ENCODE measurements around the gene ZSCAN22. TPM values are rescaled to one million over a fixed set of nuclear protein-coding genes. Genes with fewer than 3 reads are reported as not detected.

Gene ZSCAN22
- total RNA-seq, 1 donor from 2014 or later = 1.5 TPM

GRCh38 chr19:58380662-58381459 is 54.1 kb downstream of the ZSCAN22 start, which contains the start of gene ZNF837:
TSS of gene ZNF837 (minus strand) at chr19:58381030. CDS start at chr19:58369332, 11,698 bp downstream.
- TF ChIP-seq, protein P1, sequence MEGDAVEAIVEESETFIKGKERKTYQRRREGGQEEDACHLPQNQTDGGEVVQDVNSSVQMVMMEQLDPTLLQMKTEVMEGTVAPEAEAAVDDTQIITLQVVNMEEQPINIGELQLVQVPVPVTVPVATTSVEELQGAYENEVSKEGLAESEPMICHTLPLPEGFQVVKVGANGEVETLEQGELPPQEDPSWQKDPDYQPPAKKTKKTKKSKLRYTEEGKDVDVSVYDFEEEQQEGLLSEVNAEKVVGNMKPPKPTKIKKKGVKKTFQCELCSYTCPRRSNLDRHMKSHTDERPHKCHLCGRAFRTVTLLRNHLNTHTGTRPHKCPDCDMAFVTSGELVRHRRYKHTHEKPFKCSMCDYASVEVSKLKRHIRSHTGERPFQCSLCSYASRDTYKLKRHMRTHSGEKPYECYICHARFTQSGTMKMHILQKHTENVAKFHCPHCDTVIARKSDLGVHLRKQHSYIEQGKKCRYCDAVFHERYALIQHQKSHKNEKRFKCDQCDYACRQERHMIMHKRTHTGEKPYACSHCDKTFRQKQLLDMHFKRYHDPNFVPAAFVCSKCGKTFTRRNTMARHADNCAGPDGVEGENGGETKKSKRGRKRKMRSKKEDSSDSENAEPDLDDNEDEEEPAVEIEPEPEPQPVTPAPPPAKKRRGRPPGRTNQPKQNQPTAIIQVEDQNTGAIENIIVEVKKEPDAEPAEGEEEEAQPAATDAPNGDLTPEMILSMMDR (IDR thresholded peaks at IDR 0.05) = no peak
- TF ChIP-seq EZH2 (IDR thresholded peaks at IDR 0.05) (no peak), EZH2phosphoT487 (IDR thresholded peaks at IDR 0.05) (no peak)
- peak; percentile 100 for DNase-seq (ENCODE audit: low spot score)
- Histone ChIP-seq H4K20me1 (ENCODE audit: low read depth) (no peaks in the 10 kb centered on the region), H2AFZ (replicated peaks) (peak within 1 kb of the TSS; percentile 75), H3K9me3 (ENCODE audit: low read depth) (no peaks in the 10 kb centered on the region), H3K4me1 (peaks cover 10% of the 10 kb centered on the region), H3K4me2 (peak within 1 kb of the TSS; percentile 94), H3K79me2 (ENCODE audit: low read depth) (peaks cover 14% of the 10 kb centered on the region), H3K27me3 (no peaks in the 10 kb centered on the region), H3K9ac (peak within 1 kb of the TSS; percentile 73), H3K4me3 (peak within 1 kb of the TSS; percentile 84), H3K27ac (no peak within 1 kb of the TSS), H3F3A (ENCODE audit: low read depth) (peaks cover 11% of the 10 kb centered on the region), H3K36me3 (no peaks in the 10 kb centered on the region)
- no peaks in the 10 kb centered on the region for H3K36me3 Mint-ChIP-seq
- H3K9me3 Mint-ChIP-seq = no peaks in the 10 kb centered on the region
- H3K4me1 Mint-ChIP-seq = peaks cover 26% of the 10 kb centered on the region
- peaks cover 11% of the 10 kb centered on the region for H3K27me3 Mint-ChIP-seq (ENCODE audit: insufficient read depth, low read depth)
- H3K27ac Mint-ChIP-seq = peak within 1 kb of the TSS; percentile 50
- peak within 1 kb of the TSS; percentile 90 for H3K4me3 Mint-ChIP-seq

DNA sequence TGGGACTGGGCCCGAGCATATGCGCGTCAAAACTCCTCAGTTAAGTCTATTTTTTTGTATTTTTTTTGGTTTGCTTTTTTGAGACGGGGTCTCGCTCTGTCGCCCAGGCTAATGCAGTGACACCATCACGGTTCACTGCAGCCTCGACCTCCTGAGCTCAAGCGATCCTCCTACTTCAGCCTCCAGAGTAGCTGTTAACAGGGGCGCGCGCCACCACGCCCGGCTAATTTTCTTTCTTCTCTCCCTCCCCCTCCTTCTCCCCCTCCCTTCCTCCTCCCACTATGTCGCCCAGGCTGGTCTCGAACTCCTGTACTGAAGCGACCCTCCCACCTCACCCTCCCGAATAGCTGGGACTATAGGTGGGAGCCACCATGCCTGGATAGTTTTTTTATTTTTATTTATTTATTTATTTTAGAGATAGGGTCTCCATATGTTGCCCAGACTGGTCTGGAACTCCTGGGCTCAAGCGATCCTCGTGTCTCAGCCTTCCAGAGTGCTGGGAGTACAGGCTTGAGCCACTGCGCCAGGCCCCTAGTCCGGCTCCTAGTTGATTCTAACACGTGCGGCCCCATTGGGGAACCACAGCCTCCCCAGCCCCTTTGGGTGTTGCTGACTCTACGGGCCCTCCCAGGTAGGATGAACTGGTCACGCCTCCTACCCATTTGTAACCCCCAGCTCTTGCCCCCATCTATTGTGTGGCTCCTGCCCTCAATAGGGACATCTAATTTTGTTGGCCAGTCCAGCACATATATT is 54.8 kb downstream of the ZSCAN22 start:
- Histone ChIP-seq H3K4me1 (peaks cover 13% of the 10 kb centered on the region), H2AFZ (replicated peaks) (no peak overlapping the region), H3F3A (ENCODE audit: low read depth) (peaks cover 17% of the 10 kb centered on the region), H4K20me1 (ENCODE audit: low read depth) (no peaks in the 10 kb centered on the region), H3K36me3 (no peaks in the 10 kb centered on the region), H3K4me3 (peak overlapping the region; percentile 84), H3K9ac (no peak overlapping the region), H3K79me2 (ENCODE audit: low read depth) (peaks cover 17% of the 10 kb centered on the region), H3K27me3 (no peaks in the 10 kb centered on the region), H3K4me2 (peak overlapping the region; percentile 94), H3K27ac (no peak overlapping the region), H3K9me3 (ENCODE audit: low read depth) (no peaks in the 10 kb centered on the region)
- peaks cover 26% of the 10 kb centered on the region for H3K4me1 Mint-ChIP-seq
- H3K4me3 Mint-ChIP-seq = peak overlapping the region; percentile 90
- H3K27ac Mint-ChIP-seq = no peak overlapping the region
- TF ChIP-seq EZH2phosphoT487 (IDR thresholded peaks at IDR 0.05) (no peak), EZH2 (IDR thresholded peaks at IDR 0.05) (no peak)
- TF ChIP-seq, protein P1 (IDR thresholded peaks at IDR 0.05) = no peak
- DNase-seq (ENCODE audit: low spot score) = no peak
- H3K36me3 Mint-ChIP-seq = no peaks in the 10 kb centered on the region
- H3K9me3 Mint-ChIP-seq = no peaks in the 10 kb centered on the region
- H3K27me3 Mint-ChIP-seq (ENCODE audit: insufficient read depth, low read depth) = peaks cover 11% of the 10 kb centered on the region

GRCh38 chr19:58382997-58383603 is 56.3 kb downstream of the ZSCAN22 start:
- peaks cover 32% of the 10 kb centered on the region for H3K4me1 Mint-ChIP-seq
- no peak overlapping the region for H3K4me3 ChIP-seq
- H3K9ac ChIP-seq = no peak overlapping the region
- no peak overlapping the region for H3K27ac ChIP-seq
- no peaks in the 10 kb centered on the region for H3K27me3 ChIP-seq
- peaks cover 16% of the 10 kb centered on the region for H3K4me1 ChIP-seq
- H3K36me3 Mint-ChIP-seq = no peaks in the 10 kb centered on the region
- DNase-seq (ENCODE audit: low spot score) = no peak
- peaks cover 11% of the 10 kb centered on the region for H3K27me3 Mint-ChIP-seq (ENCODE audit: insufficient read depth, low read depth)
- H4K20me1 ChIP-seq (ENCODE audit: low read depth) = peaks cover 8% of the 10 kb centered on the region
- peak overlapping the region; percentile 70 for H3K4me3 Mint-ChIP-seq
- H3F3A ChIP-seq (ENCODE audit: low read depth) = peaks cover 22% of the 10 kb centered on the region
- H3K9me3 ChIP-seq (ENCODE audit: low read depth) = no peaks in the 10 kb centered on the region
- no peak overlapping the region for H3K27ac Mint-ChIP-seq
- no peak overlapping the region for H3K4me2 ChIP-seq
- peaks cover 27% of the 10 kb centered on the region for H3K79me2 ChIP-seq (ENCODE audit: low read depth)
- no peak overlapping the region for H2AFZ ChIP-seq (replicated peaks)
- TF ChIP-seq, protein P1 (IDR thresholded peaks at IDR 0.05) = no peak
- TF ChIP-seq EZH2 (IDR thresholded peaks at IDR 0.05) = no peak
- TF ChIP-seq EZH2phosphoT487 (IDR thresholded peaks at IDR 0.05) = no peak
- H3K36me3 ChIP-seq = no peaks in the 10 kb centered on the region
- no peaks in the 10 kb centered on the region for H3K9me3 Mint-ChIP-seq
